K562 (cell line): ENCODE measurements around the gene BIVM. TPM values are rescaled to one million over a fixed set of nuclear protein-coding genes. Genes with fewer than 3 reads are reported as not detected.

Source experiments
- MCM3 ChIP-seq: fragments of 450-650 bp; IDR thresholded peaks from 2 replicates; pipeline ENCODE4 v1.6.1; 2016
- NFXL1 ChIP-seq: fragments of 450-650 bp; formaldehyde crosslinking; IDR thresholded peaks from 2 replicates; pipeline ENCODE4 v1.4.0; 2021; ENCODE audit warnings: mild to moderate bottlenecking
- SMAD2 ChIP-seq: fragments of 150-350 bp; IDR thresholded peaks from 2 replicates; pipeline ENCODE4 v1.6.1; 2014; ENCODE audit warnings: low read depth, mild to moderate bottlenecking, low read length
- ZNF311 ChIP-seq: fragments of 250-450 bp; sonication (Bioruptor Pico); IDR thresholded peaks from 2 replicates; pipeline ENCODE4 v1.4.0; 2020; ENCODE audit warnings: mild to moderate bottlenecking, moderate library complexity
- ZNF512 ChIP-seq: IDR thresholded peaks from 2 replicates; pipeline ENCODE4 v1.6.1; 2016; ENCODE audit warnings: missing genetic modification characterization, missing compliant biosample characterization
- ZNF696 ChIP-seq: fragments of 250-450 bp; sonication (Bioruptor Pico); conservative IDR thresholded peaks from 2 replicates; pipeline ENCODE4 v1.4.0; 2020; ENCODE audit warnings: mild to moderate bottlenecking, moderate library complexity
- ZNF766 ChIP-seq: fragments of 200-800 bp; sonication (Bioruptor generic); conservative IDR thresholded peaks from 2 replicates; pipeline ENCODE4 v1.6.1; 2016; ENCODE audit warnings: missing genetic modification characterization, missing compliant biosample characterization
- polyA plus RNA-seq, 8 experiments: library from polyadenylated mRNA; depleted of rRNA in 4 of 8; stranded (reverse) in 5 of 8; unstranded in 3 of 8; fragments of >200 nt; fragmentation: Nextera tagmentation in 2 of 8; fragmentation: Illumina TruSeq in 1 of 8; extraction: Ambion mirVana in 2 of 8; extraction: Trizol in 1 of 8; gene quantifications; 2 replicates each; pipeline versions ENCODE4 v1.2.1 to v1.2.3, GENCODE V29; 2011 to 2014; ENCODE audit warnings: inconsistent platforms in 1 of 8, missing spikeins in 1 of 8
- total RNA-seq, 7 experiments: library from RNA; depleted of rRNA in 6 of 7; stranded (reverse); fragments of >200 nt in 6 of 7; fragmentation: Illumina TruSeq in 2 of 7; extraction: Trizol in 2 of 7; gene quantifications; 2 replicates each; pipeline versions ENCODE4 v1.2.1 to v1.2.3, GENCODE V29; 2011 to 2021; ENCODE audit warnings: low replicate concordance in 1 of 7
- TF ChIP-seq, protein P1 (sequence below), 2 experiments: fragments of 450-650 bp; formaldehyde crosslinking in 1 of 2; IDR thresholded peaks; 2 replicates each; pipeline versions ENCODE4 v1.4.0 to v1.6.1; 2014 to 2020; ENCODE audit warnings: mild to moderate bottlenecking in 2 of 2, borderline replicate concordance in 1 of 2, low read depth in 1 of 2
- TF ChIP-seq, protein P2 (sequence below): fragments of 250-450 bp; sonication (Bioruptor Pico); IDR thresholded peaks from 2 replicates; pipeline ENCODE4 v1.8.0; 2021; ENCODE audit warnings: moderate library complexity, mild to moderate bottlenecking, inconsistent platforms
- TF ChIP-seq, protein P3 (sequence below): sonication (generic); formaldehyde crosslinking; IDR thresholded peaks from 2 replicates; pipeline ENCODE4 v1.8.0; 2023; ENCODE audit warnings: mild to moderate bottlenecking, missing genetic modification reagents

BIVM gene
- total and polyA plus RNA-seq, 9 of the 15 experiments (the other 6 are each of a cell fraction or from before 2014, with no cell fraction given), result 3.6 to 23.1 (median 16.8) TPM

DNA sequence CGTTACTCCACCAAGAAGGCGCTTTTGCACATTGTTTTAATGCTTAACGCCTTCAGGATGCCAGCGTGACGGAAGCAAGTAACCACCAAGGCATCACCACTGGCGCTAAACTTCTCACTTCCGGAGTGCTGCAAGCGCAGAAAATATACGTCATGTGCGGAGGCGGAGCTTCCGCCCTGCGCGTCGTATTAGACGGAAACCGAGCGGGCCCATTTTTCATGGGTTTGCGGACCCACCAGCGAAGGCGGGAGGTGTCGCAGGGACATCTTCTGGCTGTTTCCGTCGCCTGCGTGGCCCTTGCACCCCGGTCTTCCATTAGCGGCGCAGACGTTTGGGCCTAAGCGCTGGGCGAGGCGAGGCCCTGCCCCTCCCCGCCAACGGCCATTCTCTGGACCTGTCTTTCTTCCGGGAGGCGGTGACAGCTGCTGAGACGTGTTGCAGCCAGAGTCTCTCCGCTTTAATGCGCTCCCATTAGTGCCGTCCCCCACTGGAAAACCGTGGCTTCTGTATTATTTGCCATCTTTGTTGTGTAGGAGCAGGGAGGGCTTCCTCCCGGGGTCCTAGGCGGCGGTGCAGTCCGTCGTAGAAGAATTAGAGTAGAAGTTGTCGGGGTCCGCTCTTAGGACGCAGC lies 46.8 kb downstream of the BIVM start, which contains the start of gene ERCC5 (continued):
- TF ChIP-seq, protein P1, sequence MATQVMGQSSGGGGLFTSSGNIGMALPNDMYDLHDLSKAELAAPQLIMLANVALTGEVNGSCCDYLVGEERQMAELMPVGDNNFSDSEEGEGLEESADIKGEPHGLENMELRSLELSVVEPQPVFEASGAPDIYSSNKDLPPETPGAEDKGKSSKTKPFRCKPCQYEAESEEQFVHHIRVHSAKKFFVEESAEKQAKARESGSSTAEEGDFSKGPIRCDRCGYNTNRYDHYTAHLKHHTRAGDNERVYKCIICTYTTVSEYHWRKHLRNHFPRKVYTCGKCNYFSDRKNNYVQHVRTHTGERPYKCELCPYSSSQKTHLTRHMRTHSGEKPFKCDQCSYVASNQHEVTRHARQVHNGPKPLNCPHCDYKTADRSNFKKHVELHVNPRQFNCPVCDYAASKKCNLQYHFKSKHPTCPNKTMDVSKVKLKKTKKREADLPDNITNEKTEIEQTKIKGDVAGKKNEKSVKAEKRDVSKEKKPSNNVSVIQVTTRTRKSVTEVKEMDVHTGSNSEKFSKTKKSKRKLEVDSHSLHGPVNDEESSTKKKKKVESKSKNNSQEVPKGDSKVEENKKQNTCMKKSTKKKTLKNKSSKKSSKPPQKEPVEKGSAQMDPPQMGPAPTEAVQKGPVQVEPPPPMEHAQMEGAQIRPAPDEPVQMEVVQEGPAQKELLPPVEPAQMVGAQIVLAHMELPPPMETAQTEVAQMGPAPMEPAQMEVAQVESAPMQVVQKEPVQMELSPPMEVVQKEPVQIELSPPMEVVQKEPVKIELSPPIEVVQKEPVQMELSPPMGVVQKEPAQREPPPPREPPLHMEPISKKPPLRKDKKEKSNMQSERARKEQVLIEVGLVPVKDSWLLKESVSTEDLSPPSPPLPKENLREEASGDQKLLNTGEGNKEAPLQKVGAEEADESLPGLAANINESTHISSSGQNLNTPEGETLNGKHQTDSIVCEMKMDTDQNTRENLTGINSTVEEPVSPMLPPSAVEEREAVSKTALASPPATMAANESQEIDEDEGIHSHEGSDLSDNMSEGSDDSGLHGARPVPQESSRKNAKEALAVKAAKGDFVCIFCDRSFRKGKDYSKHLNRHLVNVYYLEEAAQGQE (IDR thresholded peaks at IDR 0.05; ENCODE audit: borderline replicate concordance), result peak; percentile 16; the same call in 1 of the 2 replicates
- TF ChIP-seq, protein P1 (CRISPR knock-in tag; IDR thresholded peaks at IDR 0.05; ENCODE audit: low read depth), result 0 out of 2 replicates have a peak, but pooled peaks have one; percentile 34
- TF ChIP-seq SMAD2, result no peak
- no peak for TF ChIP-seq ZNF512 (tag)
- no peak for TF ChIP-seq ZNF311 (CRISPR knock-in tag)
- TF ChIP-seq NFXL1 (CRISPR knock-in tag), result no peak
- TF ChIP-seq, protein P2, sequence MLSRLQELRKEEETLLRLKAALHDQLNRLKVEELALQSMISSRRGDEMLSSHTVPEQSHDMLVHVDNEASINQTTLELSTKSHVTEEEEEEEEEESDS (CRISPR knock-in tag), result no peak
- TF ChIP-seq ZNF696 (CRISPR knock-in tag), result no peak
- TF ChIP-seq ZNF766 (CRISPR knock-in tag), result no peak
- TF ChIP-seq, protein P3, sequence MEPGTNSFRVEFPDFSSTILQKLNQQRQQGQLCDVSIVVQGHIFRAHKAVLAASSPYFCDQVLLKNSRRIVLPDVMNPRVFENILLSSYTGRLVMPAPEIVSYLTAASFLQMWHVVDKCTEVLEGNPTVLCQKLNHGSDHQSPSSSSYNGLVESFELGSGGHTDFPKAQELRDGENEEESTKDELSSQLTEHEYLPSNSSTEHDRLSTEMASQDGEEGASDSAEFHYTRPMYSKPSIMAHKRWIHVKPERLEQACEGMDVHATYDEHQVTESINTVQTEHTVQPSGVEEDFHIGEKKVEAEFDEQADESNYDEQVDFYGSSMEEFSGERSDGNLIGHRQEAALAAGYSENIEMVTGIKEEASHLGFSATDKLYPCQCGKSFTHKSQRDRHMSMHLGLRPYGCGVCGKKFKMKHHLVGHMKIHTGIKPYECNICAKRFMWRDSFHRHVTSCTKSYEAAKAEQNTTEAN, result no peak
- no peak for TF ChIP-seq MCM3
